PC-3 (cell line): ENCODE data around the gene FAU. TPM values are rescaled to one million over a fixed set of nuclear protein-coding genes. Genes with fewer than 3 reads are reported as not detected.

Experiments used
- ATAC-seq: fragments of 200-7000 bp; cut with Tn5 transposase; 2 replicates; pipeline ENCODE4 v1.9.1; 2020; ENCODE audit warnings: mild to moderate bottlenecking, moderate library complexity
- BruUV-seq: library from RNA; stranded (reverse); fragments of 400-500 nt; replicated peaks from 2 replicates; lab custom pipeline; 2021; lab: Mats Ljungman, UMichigan
- CTCF ChIA-PET: fragments of 300-600 bp; sonication (Branson Sonifier 250); formaldehyde crosslinking; loops from one replicate; lab custom pipeline; 2022; ENCODE audit warnings: antibody characterized with exemption; lab: Charles Lee
- POLR2A ChIA-PET: fragments of 300-600 bp; sonication (Branson Sonifier 250); formaldehyde crosslinking; loops from one replicate; lab custom pipeline; 2022; ENCODE audit warnings: antibody characterized with exemption; ENCODE audit not compliant: unreplicated experiment; lab: Charles Lee
- DNase-seq: peaks from one replicate; pipeline ENCODE4 v3.0.0-alpha.2; 2015
- H2AFZ ChIP-seq: fragments of 300-600 bp; sonication (generic); 2 replicates; pipeline ENCODE4 v1.6.0; 2016; ENCODE audit warnings: antibody characterized with exemption, low read length
- H3F3A ChIP-seq: fragments of 300-600 bp; sonication (generic); one replicate; pipeline ENCODE4 v1.6.0; 2017; ENCODE audit warnings: antibody characterized with exemption, low read length, control low read depth, mild to moderate bottlenecking; ENCODE audit not compliant: unreplicated experiment
- H3K27ac ChIP-seq: fragments of 300-600 bp; sonication (generic); 2 replicates; pipeline ENCODE4 v1.5.1; 2016; ENCODE audit warnings: mild to moderate bottlenecking, low read length
- H3K27me3 ChIP-seq: fragments of 300-600 bp; sonication (generic); 2 replicates; pipeline ENCODE4 v1.6.1; 2016; ENCODE audit warnings: low read length, mixed read lengths
- H3K36me3 ChIP-seq: fragments of 300-600 bp; sonication (generic); 2 replicates; pipeline ENCODE4 v1.6.1; 2016; ENCODE audit warnings: low read depth, mixed run types, low read length, mixed read lengths
- H3K4me1 ChIP-seq: fragments of 300-600 bp; sonication (generic); 2 replicates; pipeline ENCODE4 v1.5.1; 2016; ENCODE audit warnings: low read length; ENCODE audit not compliant: insufficient read depth
- H3K4me2 ChIP-seq: fragments of 300-600 bp; sonication (generic); 2 replicates; pipeline ENCODE4 v1.6.0; 2016; ENCODE audit warnings: low read length
- H3K4me3 ChIP-seq: fragments of 300-600 bp; sonication (generic); 2 replicates; pipeline ENCODE4 v1.5.1; 2016; ENCODE audit warnings: mild to moderate bottlenecking, low read length, mixed read lengths
- H3K79me2 ChIP-seq: fragments of 300-600 bp; sonication (generic); 2 replicates; pipeline ENCODE4 v1.6.1; 2017; ENCODE audit warnings: low read length, mixed read lengths
- H3K9ac ChIP-seq: fragments of 300-600 bp; sonication (generic); 2 replicates; pipeline ENCODE4 v1.6.0; 2016; ENCODE audit warnings: mild to moderate bottlenecking, low read length
- H3K9me2 ChIP-seq: fragments of 300-600 bp; sonication (generic); replicated peaks from 2 replicates; pipeline ENCODE4 v1.6.1; 2016; ENCODE audit warnings: mixed run types, low read length, mixed read lengths
- H3K9me3 ChIP-seq: fragments of 300-600 bp; sonication (generic); 2 replicates; pipeline ENCODE4 v1.6.1; 2016; ENCODE audit warnings: low read length, mixed read lengths
- H4K20me1 ChIP-seq: fragments of 300-600 bp; sonication (generic); 2 replicates; pipeline ENCODE4 v1.6.1; 2016; ENCODE audit warnings: low read length, mixed read lengths
- EZH2 ChIP-seq: fragments of 300-600 bp; sonication (generic); IDR thresholded peaks from one replicate; pipeline ENCODE4 v1.6.1; 2017; ENCODE audit warnings: antibody characterized with exemption, mild to moderate bottlenecking, low read length; ENCODE audit not compliant: unreplicated experiment
- EZH2phosphoT487 ChIP-seq: fragments of 300-600 bp; sonication (generic); IDR thresholded peaks from 2 replicates; pipeline ENCODE4 v1.6.1; 2018; ENCODE audit warnings: mild to moderate bottlenecking, antibody characterized with exemption, low read length, borderline replicate concordance
- intact Hi-C: fragments of 100-400 bp; cut with micrococcal nuclease; formaldehyde crosslinking; loops from 2 replicates; pipeline ENCODE4 v1.9.0; 2023
- total RNA-seq: library from RNA; depleted of rRNA; stranded (reverse); fragments of >200 nt; gene quantifications from 2 replicates; pipeline ENCODE4 v1.2.3, GENCODE V29; 2014
- TF ChIP-seq, protein P1 (sequence below): fragments of 300-600 bp; sonication (generic); conservative IDR thresholded peaks from 2 replicates; pipeline ENCODE4 v1.5.1; 2017; ENCODE audit warnings: antibody characterized with exemption, low read depth, mild to moderate bottlenecking, low read length

The FAU gene
- total RNA-seq, 1 experiment from 2014 or later, result 1,157 TPM

DNA sequence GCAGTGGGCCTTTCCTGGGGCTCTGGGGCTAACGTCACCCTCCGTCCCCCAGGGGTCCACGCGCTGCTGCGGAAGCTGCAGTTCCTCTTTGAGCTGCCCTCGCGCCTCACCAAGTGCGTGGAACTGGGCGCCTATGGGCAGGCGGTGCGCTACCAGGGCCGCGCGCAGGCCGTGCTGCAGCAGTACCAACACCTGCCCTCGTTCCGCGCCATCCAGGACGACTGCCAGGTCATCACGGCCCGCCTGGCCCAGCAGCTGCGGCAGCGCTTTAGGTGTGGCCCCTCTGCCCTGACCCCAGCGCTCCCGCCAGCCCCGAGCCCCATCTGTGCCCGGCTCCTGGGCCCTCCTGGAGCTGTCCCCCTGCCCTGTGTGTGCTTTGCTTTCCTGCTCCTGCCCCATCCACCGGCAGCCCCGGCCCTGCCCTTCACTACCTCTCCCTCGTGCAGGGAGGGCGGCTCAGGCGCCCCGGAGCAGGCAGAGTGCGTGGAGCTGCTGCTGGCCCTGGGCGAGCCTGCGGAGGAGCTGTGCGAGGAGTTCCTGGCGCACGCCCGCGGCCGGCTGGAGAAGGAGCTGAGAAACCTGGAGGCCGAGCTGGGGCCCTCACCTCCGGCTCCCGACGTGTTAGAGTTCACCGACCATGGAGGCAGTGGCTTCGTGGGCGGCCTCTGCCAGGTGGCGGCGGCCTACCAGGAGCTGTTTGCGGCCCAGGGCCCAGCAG lies 14.0 kb downstream of the FAU start:
- no TSS peak for BruUV-seq
- no peaks in the 10 kb centered on the region for H3K9me2 ChIP-seq
- H3K9ac ChIP-seq, result no peak overlapping the region
- H3K27me3 ChIP-seq, result no peaks in the 10 kb centered on the region
- no peaks in the 10 kb centered on the region for H3K9me3 ChIP-seq
- no peaks in the 10 kb centered on the region for H4K20me1 ChIP-seq
- H3K4me3 ChIP-seq, result no peak overlapping the region
- ChIA-PET CTCF (no interaction called here), POLR2A (no interaction called here)
- H3K4me2 ChIP-seq, result no peak overlapping the region
- ATAC-seq (no peak), DNase-seq (no peak)
- H2AFZ ChIP-seq, result no peak overlapping the region
- H3K79me2 ChIP-seq, result peaks cover 25% of the 10 kb centered on the region
- no peaks in the 10 kb centered on the region for H3F3A ChIP-seq
- H3K36me3 ChIP-seq, result no peaks in the 10 kb centered on the region
- no peak for TF ChIP-seq EZH2phosphoT487
- TF ChIP-seq EZH2, result no peak
- TF ChIP-seq, protein P1, sequence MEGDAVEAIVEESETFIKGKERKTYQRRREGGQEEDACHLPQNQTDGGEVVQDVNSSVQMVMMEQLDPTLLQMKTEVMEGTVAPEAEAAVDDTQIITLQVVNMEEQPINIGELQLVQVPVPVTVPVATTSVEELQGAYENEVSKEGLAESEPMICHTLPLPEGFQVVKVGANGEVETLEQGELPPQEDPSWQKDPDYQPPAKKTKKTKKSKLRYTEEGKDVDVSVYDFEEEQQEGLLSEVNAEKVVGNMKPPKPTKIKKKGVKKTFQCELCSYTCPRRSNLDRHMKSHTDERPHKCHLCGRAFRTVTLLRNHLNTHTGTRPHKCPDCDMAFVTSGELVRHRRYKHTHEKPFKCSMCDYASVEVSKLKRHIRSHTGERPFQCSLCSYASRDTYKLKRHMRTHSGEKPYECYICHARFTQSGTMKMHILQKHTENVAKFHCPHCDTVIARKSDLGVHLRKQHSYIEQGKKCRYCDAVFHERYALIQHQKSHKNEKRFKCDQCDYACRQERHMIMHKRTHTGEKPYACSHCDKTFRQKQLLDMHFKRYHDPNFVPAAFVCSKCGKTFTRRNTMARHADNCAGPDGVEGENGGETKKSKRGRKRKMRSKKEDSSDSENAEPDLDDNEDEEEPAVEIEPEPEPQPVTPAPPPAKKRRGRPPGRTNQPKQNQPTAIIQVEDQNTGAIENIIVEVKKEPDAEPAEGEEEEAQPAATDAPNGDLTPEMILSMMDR, result no peak
- no peak overlapping the region for H3K27ac ChIP-seq
- H3K4me1 ChIP-seq, result peaks cover 3% of the 10 kb centered on the region
- intact Hi-C loops, result no loop called here

DNA sequence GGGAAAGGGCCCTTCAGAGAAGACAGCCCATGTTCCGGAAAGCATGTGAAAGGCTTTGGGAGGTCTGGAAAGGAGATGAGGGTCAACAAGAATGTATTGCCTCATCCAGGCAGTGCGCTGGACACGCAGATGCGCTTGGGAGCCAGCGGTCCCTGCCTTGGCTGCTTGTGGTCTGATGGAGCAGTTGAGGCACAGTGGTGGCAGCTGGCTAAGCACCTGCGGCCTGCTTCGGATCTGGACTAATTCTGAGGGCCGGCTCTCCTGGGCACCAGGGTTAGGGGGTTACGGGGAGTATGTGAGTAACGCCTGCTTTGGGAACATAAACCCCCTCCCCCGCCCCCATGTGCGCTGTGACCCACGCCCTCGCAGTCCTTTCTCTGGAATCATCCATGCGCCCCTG lies 14.9 kb downstream of the FAU start:
- ChIA-PET POLR2A (no interaction called here), CTCF (no interaction called here)
- H3K9me3 ChIP-seq, result no peaks in the 10 kb centered on the region
- TF ChIP-seq, protein P1, result no peak
- no peak for TF ChIP-seq EZH2phosphoT487
- TF ChIP-seq EZH2, result no peak
- no peak overlapping the region for H3K4me3 ChIP-seq
- no TSS peak for BruUV-seq
- H3K4me2 ChIP-seq, result no peak overlapping the region
- no peak overlapping the region for H2AFZ ChIP-seq
- no peaks in the 10 kb centered on the region; the same call in 1 of the 2 replicates for H3K4me1 ChIP-seq
- intact Hi-C loops, result no loop called here
- H3K79me2 ChIP-seq, result peaks cover 27% of the 10 kb centered on the region
- no peaks in the 10 kb centered on the region for H3K9me2 ChIP-seq
- H3K27ac ChIP-seq, result no peak overlapping the region
- no peaks in the 10 kb centered on the region for H3F3A ChIP-seq
- H3K36me3 ChIP-seq, result no peaks in the 10 kb centered on the region
- DNase-seq (no peak), ATAC-seq (no peak)
- H3K9ac ChIP-seq, result no peak overlapping the region
- no peaks in the 10 kb centered on the region for H3K27me3 ChIP-seq
- H4K20me1 ChIP-seq, result no peaks in the 10 kb centered on the region

DNA sequence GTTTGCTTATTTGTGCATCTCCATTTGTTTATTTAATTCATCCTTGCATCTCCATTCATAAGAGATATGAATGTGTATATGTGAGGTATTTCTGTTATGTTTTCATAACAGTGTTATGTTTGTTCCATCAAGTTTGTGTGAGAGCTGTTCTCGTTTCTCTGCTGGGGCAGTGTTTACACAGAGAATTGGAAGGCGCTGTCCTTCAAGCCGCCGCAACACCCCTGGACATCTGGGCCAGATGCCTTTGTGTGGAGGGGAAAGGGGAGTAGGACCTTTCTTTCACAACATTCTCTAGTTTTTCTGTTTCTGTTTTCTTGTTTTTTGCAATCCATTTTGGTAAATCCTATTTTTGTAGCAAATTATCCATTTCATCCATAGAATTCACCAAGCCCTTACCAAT lies 17.3 kb downstream of the FAU start:
- DNase-seq (no peak), ATAC-seq (no peak)
- H3K79me2 ChIP-seq, result peaks cover 36% of the 10 kb centered on the region
- no peaks in the 10 kb centered on the region for H3K36me3 ChIP-seq
- no peak overlapping the region for H3K4me3 ChIP-seq
- no peak overlapping the region for H3K27ac ChIP-seq
- H2AFZ ChIP-seq, result no peak overlapping the region
- H3K27me3 ChIP-seq, result no peaks in the 10 kb centered on the region
- intact Hi-C loops, result no loop called here
- TF ChIP-seq, protein P1, result no peak
- TF ChIP-seq EZH2 (no peak), EZH2phosphoT487 (no peak)
- H3K9me2 ChIP-seq, result no peaks in the 10 kb centered on the region
- no peak overlapping the region for H3K9ac ChIP-seq
- BruUV-seq, result no TSS peak
- no peaks in the 10 kb centered on the region for H3F3A ChIP-seq
- ChIA-PET CTCF (no interaction called here), POLR2A (no interaction called here)
- no peaks in the 10 kb centered on the region for H3K9me3 ChIP-seq
- no peaks in the 10 kb centered on the region for H4K20me1 ChIP-seq
- no peaks in the 10 kb centered on the region for H3K4me1 ChIP-seq
- no peak overlapping the region for H3K4me2 ChIP-seq
